ENCODE data around the gene CD248.
A peak's percentile ranks its signal among the peaks of the same experiment; 100 is the strongest.

The CD248 gene

DNA sequence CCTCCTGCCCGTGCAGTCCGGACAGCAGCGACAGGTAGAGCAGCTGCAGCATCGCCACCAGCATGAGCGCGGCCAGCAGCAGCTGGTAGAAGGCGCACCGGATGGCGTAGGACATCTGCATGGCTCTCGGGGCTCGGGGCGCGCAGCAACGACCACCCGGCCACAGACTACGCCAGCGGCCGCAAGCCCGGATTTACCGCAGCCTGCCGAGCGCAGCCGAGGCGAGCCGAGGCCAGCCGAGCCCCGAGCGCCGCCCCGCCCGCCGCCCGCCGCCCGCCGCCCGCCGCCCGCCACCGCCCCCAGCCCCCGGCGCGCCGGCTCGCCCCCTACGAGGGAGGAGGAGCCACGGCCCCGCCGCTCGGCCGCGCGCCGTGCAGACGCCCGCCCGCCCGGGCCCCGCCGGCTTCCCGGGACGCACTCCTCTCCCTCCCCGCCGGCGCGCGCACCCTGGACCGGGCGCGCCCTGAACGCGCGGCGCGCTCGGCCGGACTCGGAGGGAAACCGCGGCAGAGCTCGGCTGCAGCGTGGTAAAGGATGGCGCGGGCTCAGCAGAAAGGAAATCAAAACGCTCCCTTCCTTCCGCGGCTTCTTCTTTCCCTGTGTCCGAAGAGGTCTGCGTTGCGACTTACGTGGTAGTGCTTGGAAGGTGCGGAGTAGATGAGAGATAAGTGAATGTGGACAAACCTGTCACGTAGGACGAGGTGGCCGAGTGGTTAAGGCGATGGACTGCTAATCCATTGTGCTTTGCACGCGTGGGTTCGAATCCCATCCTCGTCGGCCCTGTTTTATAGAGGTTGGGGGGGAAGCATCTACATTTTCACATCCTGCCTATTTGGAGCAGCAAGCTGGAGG is 30.8 kb upstream of the CD248 start, which contains the start of gene B4GAT1 (continued):
- TF ChIP-seq ZNF169 (tag by site-specific recombination; IDR thresholded peaks at IDR 0.05), result no peak
- TF ChIP-seq, protein P1, sequence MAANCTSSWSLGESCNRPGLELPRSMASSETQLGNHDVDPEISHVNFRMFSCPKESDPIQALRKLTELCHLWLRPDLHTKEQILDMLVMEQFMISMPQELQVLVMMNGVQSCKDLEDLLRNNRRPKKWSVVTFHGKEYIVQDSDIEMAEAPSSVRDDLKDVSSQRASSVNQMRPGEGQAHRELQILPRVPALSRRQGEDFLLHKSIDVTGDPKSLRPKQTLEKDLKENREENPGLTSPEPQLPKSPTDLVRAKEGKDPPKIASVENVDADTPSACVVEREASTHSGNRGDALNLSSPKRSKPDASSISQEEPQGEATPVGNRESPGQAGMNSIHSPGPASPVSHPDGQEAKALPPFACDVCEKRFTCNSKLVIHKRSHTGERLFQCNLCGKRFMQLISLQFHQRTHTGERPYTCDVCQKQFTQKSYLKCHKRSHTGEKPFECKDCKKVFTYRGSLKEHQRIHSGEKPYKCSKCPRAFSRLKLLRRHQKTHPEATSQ (tag by site-specific recombination; IDR thresholded peaks at IDR 0.05), result no peak
- no peak for TF ChIP-seq RBAK (tag by site-specific recombination; IDR thresholded peaks at IDR 0.05)
- peak; percentile 94 for TF ChIP-seq ZNF2 (tag by site-specific recombination; IDR thresholded peaks at IDR 0.05)
- TF ChIP-seq GLI2 (tag by site-specific recombination; IDR thresholded peaks at IDR 0.05; ENCODE audit: borderline replicate concordance, low read depth), result no peak
- TF ChIP-seq KLF16 (tag by site-specific recombination; IDR thresholded peaks at IDR 0.05), result peak; percentile 85
- peak; percentile 71 for TF ChIP-seq SCRT2 (tag by site-specific recombination; IDR thresholded peaks at IDR 0.05)
- peak; percentile 71 for TF ChIP-seq ZNF335 (tag by site-specific recombination; conservative IDR thresholded peaks at IDR 0.05)
- TF ChIP-seq ZNF146 (tag by site-specific recombination; IDR thresholded peaks at IDR 0.05), result 0 out of 2 replicates have a peak, but pooled peaks have one; percentile 18
- TF ChIP-seq ZNF426 (tag by site-specific recombination; IDR thresholded peaks at IDR 0.05), result no peak
- no peak; the same call in 1 of the 2 replicates for TF ChIP-seq ZNF664 (tag by site-specific recombination; IDR thresholded peaks at IDR 0.05)
- peak; percentile 82 for TF ChIP-seq SP7 (tag by site-specific recombination; IDR thresholded peaks at IDR 0.05)
- TF ChIP-seq, protein P2, sequence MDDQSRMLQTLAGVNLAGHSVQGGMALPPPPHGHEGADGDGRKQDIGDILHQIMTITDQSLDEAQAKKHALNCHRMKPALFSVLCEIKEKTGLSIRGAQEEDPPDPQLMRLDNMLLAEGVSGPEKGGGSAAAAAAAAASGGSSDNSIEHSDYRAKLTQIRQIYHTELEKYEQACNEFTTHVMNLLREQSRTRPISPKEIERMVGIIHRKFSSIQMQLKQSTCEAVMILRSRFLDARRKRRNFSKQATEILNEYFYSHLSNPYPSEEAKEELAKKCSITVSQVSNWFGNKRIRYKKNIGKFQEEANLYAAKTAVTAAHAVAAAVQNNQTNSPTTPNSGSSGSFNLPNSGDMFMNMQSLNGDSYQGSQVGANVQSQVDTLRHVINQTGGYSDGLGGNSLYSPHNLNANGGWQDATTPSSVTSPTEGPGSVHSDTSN (CRISPR knock-in tag; IDR thresholded peaks at IDR 0.05), result no peak; the same call in 1 of the 2 replicates
- TF ChIP-seq YY2 (tag by site-specific recombination; IDR thresholded peaks at IDR 0.05), result peak; percentile 57; the same call in 1 of the 2 replicates
- TF ChIP-seq, protein P3, sequence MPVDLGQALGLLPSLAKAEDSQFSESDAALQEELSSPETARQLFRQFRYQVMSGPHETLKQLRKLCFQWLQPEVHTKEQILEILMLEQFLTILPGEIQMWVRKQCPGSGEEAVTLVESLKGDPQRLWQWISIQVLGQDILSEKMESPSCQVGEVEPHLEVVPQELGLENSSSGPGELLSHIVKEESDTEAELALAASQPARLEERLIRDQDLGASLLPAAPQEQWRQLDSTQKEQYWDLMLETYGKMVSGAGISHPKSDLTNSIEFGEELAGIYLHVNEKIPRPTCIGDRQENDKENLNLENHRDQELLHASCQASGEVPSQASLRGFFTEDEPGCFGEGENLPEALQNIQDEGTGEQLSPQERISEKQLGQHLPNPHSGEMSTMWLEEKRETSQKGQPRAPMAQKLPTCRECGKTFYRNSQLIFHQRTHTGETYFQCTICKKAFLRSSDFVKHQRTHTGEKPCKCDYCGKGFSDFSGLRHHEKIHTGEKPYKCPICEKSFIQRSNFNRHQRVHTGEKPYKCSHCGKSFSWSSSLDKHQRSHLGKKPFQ (tag by site-specific recombination; IDR thresholded peaks at IDR 0.05), result no peak
- no peak for TF ChIP-seq ZFP3 (tag by site-specific recombination; IDR thresholded peaks at IDR 0.05; ENCODE audit: low read depth)
- TF ChIP-seq, protein P4, sequence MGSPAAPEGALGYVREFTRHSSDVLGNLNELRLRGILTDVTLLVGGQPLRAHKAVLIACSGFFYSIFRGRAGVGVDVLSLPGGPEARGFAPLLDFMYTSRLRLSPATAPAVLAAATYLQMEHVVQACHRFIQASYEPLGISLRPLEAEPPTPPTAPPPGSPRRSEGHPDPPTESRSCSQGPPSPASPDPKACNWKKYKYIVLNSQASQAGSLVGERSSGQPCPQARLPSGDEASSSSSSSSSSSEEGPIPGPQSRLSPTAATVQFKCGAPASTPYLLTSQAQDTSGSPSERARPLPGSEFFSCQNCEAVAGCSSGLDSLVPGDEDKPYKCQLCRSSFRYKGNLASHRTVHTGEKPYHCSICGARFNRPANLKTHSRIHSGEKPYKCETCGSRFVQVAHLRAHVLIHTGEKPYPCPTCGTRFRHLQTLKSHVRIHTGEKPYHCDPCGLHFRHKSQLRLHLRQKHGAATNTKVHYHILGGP (tag by site-specific recombination; IDR thresholded peaks at IDR 0.05), result no peak
- TF ChIP-seq ZNF16 (tag by site-specific recombination; IDR thresholded peaks at IDR 0.05; ENCODE audit: low read depth), result no peak
- TF ChIP-seq MZF1 (tag by site-specific recombination; IDR thresholded peaks at IDR 0.05; ENCODE audit: borderline replicate concordance), result no peak
- TF ChIP-seq ZFP41 (tag by site-specific recombination; IDR thresholded peaks at IDR 0.05; ENCODE audit: borderline replicate concordance), result no peak
- TF ChIP-seq ZFP37 (tag by site-specific recombination; IDR thresholded peaks at IDR 0.05), result peak; percentile 94; the same call in 1 of the 2 replicates
- no peak for TF ChIP-seq ZNF433 (tag by site-specific recombination; IDR thresholded peaks at IDR 0.05; ENCODE audit: low read depth)
- no peak; the same call in 1 of the 2 replicates for TF ChIP-seq ZNF239 (tag by site-specific recombination; IDR thresholded peaks at IDR 0.05)
- TF ChIP-seq ZNF221 (tag by site-specific recombination; IDR thresholded peaks at IDR 0.05; ENCODE audit: borderline replicate concordance), result no peak
- TF ChIP-seq ZNF175 (tag by site-specific recombination; IDR thresholded peaks at IDR 0.05), result no peak
- TF ChIP-seq ZNF521 (tag by site-specific recombination; IDR thresholded peaks at IDR 0.05), result no peak
- TF ChIP-seq ZNF530 (tag by site-specific recombination; IDR thresholded peaks at IDR 0.05; ENCODE audit: low read depth), result no peak
- TF ChIP-seq, protein P5, sequence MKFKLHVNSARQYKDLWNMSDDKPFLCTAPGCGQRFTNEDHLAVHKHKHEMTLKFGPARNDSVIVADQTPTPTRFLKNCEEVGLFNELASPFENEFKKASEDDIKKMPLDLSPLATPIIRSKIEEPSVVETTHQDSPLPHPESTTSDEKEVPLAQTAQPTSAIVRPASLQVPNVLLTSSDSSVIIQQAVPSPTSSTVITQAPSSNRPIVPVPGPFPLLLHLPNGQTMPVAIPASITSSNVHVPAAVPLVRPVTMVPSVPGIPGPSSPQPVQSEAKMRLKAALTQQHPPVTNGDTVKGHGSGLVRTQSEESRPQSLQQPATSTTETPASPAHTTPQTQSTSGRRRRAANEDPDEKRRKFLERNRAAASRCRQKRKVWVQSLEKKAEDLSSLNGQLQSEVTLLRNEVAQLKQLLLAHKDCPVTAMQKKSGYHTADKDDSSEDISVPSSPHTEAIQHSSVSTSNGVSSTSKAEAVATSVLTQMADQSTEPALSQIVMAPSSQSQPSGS (tag by site-specific recombination; IDR thresholded peaks at IDR 0.05; ENCODE audit: low read depth), result no peak
- TF ChIP-seq, protein P6, sequence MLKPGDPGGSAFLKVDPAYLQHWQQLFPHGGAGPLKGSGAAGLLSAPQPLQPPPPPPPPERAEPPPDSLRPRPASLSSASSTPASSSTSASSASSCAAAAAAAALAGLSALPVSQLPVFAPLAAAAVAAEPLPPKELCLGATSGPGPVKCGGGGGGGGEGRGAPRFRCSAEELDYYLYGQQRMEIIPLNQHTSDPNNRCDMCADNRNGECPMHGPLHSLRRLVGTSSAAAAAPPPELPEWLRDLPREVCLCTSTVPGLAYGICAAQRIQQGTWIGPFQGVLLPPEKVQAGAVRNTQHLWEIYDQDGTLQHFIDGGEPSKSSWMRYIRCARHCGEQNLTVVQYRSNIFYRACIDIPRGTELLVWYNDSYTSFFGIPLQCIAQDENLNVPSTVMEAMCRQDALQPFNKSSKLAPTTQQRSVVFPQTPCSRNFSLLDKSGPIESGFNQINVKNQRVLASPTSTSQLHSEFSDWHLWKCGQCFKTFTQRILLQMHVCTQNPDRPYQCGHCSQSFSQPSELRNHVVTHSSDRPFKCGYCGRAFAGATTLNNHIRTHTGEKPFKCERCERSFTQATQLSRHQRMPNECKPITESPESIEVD (tag by site-specific recombination; IDR thresholded peaks at IDR 0.05), result no peak
- no peak for TF ChIP-seq ZNF19 (tag by site-specific recombination; IDR thresholded peaks at IDR 0.05; ENCODE audit: low read depth)
- TF ChIP-seq ZNF677 (tag by site-specific recombination; IDR thresholded peaks at IDR 0.05), result no peak
- TF ChIP-seq GFI1B (tag by site-specific recombination; IDR thresholded peaks at IDR 0.05), result no peak
